OCI-LY3 (cell line): ENCODE results near the gene LTA.

Experiments used
- H2AFZ ChIP-seq: fragments of 200-600, 300-600 bp; shearing (Covaris generic); 2 replicates; pipeline ENCODE4 v1.6.0; 2014; ENCODE audit warnings: antibody characterized with exemption, low read depth, low read length
- H3K27ac ChIP-seq: fragments of 200-600, 300-600 bp; sonication (generic); 2 replicates; pipeline ENCODE4 v1.5.1; 2014; ENCODE audit warnings: mild to moderate bottlenecking, low read length, moderate library complexity, mixed read lengths
- H3K27me3 ChIP-seq: fragments of 200-600, 300-600 bp; sonication (generic); 2 replicates; pipeline ENCODE4 v1.6.1; 2014; ENCODE audit warnings: low read depth, low read length, mixed read lengths
- H3K36me3 ChIP-seq: fragments of 200-600, 300-600 bp; sonication (generic); replicated peaks from 2 replicates; pipeline ENCODE3; 2014; ENCODE audit warnings: low read depth, low read length, mixed read lengths
- H3K4me1 ChIP-seq: fragments of 300-600, 200-600 bp; sonication (generic); 2 replicates; pipeline ENCODE4 v1.6.1; 2014; ENCODE audit warnings: low read length, mixed read lengths
- H3K4me2 ChIP-seq: fragments of 200-600, 300-600 bp; sonication (generic); 2 replicates; pipeline ENCODE4 v1.6.1; 2014; ENCODE audit warnings: low read length, mixed read lengths
- H3K4me3 ChIP-seq: fragments of 300-600, 200-600 bp; sonication (generic); 2 replicates; pipeline ENCODE4 v1.5.1; 2014; ENCODE audit warnings: antibody characterized with exemption, mild to moderate bottlenecking, low read length, moderate library complexity
- H3K79me2 ChIP-seq: fragments of 300-600, 200-600 bp; shearing (Covaris generic); 2 replicates; pipeline ENCODE4 v1.6.1; 2014; ENCODE audit warnings: mild to moderate bottlenecking, low read length, mixed read lengths
- H3K9ac ChIP-seq: fragments of 300-600, 200-600 bp; shearing (Covaris generic); 2 replicates; pipeline ENCODE4 v1.6.0; 2014; ENCODE audit warnings: mild to moderate bottlenecking, low read length, moderate library complexity
- H3K9me3 ChIP-seq: fragments of 200-600, 300-600 bp; shearing (Covaris generic); 2 replicates; pipeline ENCODE4 v1.6.1; 2014; ENCODE audit warnings: low read length, mixed read lengths; ENCODE audit not compliant: insufficient read depth
- H4K20me1 ChIP-seq: fragments of 200-600, 300-600 bp; sonication (generic); 2 replicates; pipeline ENCODE4 v1.6.1; 2016; ENCODE audit warnings: low read length, mixed read lengths; ENCODE audit not compliant: insufficient read depth
- CTCF ChIP-seq: fragments of 200-600, 300-600 bp; sonication (generic); IDR thresholded peaks from 2 replicates; pipeline ENCODE4 v1.5.1; 2014; ENCODE audit warnings: antibody characterized with exemption, low read length, low read depth
- EZH2phosphoT487 ChIP-seq: fragments of 200-600 bp; shearing (Covaris generic); IDR thresholded peaks from 2 replicates; pipeline ENCODE4 v1.6.1; 2018; ENCODE audit warnings: antibody characterized with exemption, mixed run types, low read depth

The LTA gene

GRCh38 chr6:31534521-31535040 is 37.5 kb upstream of the LTA start:
- Histone ChIP-seq H4K20me1 (peaks cover 57% of the 10 kb centered on the region), H3K27me3 (no peaks in the 10 kb centered on the region), H3K79me2 (peaks cover 49% of the 10 kb centered on the region), H3K4me2 (no peak overlapping the region), H3K36me3 (peaks cover 58% of the 10 kb centered on the region), H3K9me3 (no peaks in the 10 kb centered on the region), H3K4me1 (peaks cover 7% of the 10 kb centered on the region), H3K4me3 (no peak overlapping the region), H3K9ac (no peak overlapping the region), H2AFZ (no peak overlapping the region), H3K27ac (no peak overlapping the region)
- no peak for TF ChIP-seq EZH2phosphoT487
- TF ChIP-seq CTCF: no peak

GRCh38 chr6:31535538-31536324 is 36.4 kb upstream of the LTA start:
- Histone ChIP-seq H3K27ac (no peak overlapping the region), H4K20me1 (peaks cover 62% of the 10 kb centered on the region), H3K79me2 (peaks cover 61% of the 10 kb centered on the region), H3K36me3 (peaks cover 68% of the 10 kb centered on the region), H3K4me2 (no peak overlapping the region), H3K9ac (no peak overlapping the region), H3K9me3 (no peaks in the 10 kb centered on the region), H3K27me3 (no peaks in the 10 kb centered on the region), H2AFZ (no peak overlapping the region), H3K4me1 (peaks cover 17% of the 10 kb centered on the region), H3K4me3 (no peak overlapping the region)
- no peak for TF ChIP-seq CTCF
- no peak for TF ChIP-seq EZH2phosphoT487

GRCh38 chr6:31538805-31539400 is 33.2 kb upstream of the LTA start:
- peak overlapping the region; percentile 88 for H3K4me2 ChIP-seq
- no peak overlapping the region for H2AFZ ChIP-seq
- peaks cover 53% of the 10 kb centered on the region for H3K36me3 ChIP-seq
- no peak overlapping the region for H3K4me3 ChIP-seq
- no peak overlapping the region for H3K9ac ChIP-seq
- peaks cover 22% of the 10 kb centered on the region for H3K4me1 ChIP-seq
- H3K79me2 ChIP-seq: peaks cover 82% of the 10 kb centered on the region
- no peak for TF ChIP-seq CTCF
- H3K9me3 ChIP-seq: no peaks in the 10 kb centered on the region
- no peak overlapping the region for H3K27ac ChIP-seq
- peaks cover 56% of the 10 kb centered on the region for H4K20me1 ChIP-seq
- H3K27me3 ChIP-seq: no peaks in the 10 kb centered on the region

GRCh38 chr6:31540640-31541039 is 31.4 kb upstream of the LTA start:
- peak overlapping the region; percentile 98 for H3K4me3 ChIP-seq
- TF ChIP-seq CTCF (no peak), EZH2phosphoT487 (no peak)
- peaks cover 44% of the 10 kb centered on the region for H4K20me1 ChIP-seq
- peak overlapping the region; percentile 96 for H3K9ac ChIP-seq
- peaks cover 22% of the 10 kb centered on the region for H3K4me1 ChIP-seq
- H3K4me2 ChIP-seq: peak overlapping the region; percentile 88
- no peaks in the 10 kb centered on the region for H3K27me3 ChIP-seq
- H3K27ac ChIP-seq: peak overlapping the region; percentile 85
- H3K79me2 ChIP-seq: peaks cover 71% of the 10 kb centered on the region
- H2AFZ ChIP-seq: no peak overlapping the region
- H3K36me3 ChIP-seq: peaks cover 36% of the 10 kb centered on the region
- H3K9me3 ChIP-seq: no peaks in the 10 kb centered on the region
